ENCODE results near the gene S100P. TPM values are rescaled to one million over a fixed set of nuclear protein-coding genes. Genes with fewer than 3 reads are reported as not detected.

The S100P gene
- total RNA-seq, 1 experiment from 2014 or later = 0.45 TPM

DNA sequence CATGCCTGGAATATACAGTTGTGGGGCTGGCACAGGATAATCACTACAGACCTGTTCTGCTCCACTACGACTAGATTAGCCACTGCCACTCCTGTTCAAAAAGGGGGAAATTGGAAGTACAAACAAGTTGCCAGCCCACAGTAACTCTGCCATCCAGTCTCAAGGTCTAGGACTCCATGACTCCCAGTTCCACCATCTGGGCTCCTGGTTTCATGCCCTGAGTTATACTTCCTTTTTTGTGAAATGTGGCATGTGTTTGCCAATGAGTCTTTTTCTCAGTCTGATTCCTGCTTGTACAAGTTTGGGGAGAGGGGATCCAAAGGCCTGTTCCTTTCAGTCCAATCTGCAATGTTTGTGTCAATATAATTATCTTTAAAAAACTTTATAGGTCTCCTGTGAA lies 21.3 kb downstream of the S100P start:
- Histone ChIP-seq H3K36me3 (ENCODE audit: insufficient read depth, low read length, poor library complexity, severe bottlenecking) (no peaks in the 10 kb centered on the region), H3K27me3 (replicated peaks; ENCODE audit: insufficient read depth, low read depth, low read length, poor library complexity) (no peaks in the 10 kb centered on the region), H3K9me3 (ENCODE audit: low read depth, low read length, poor library complexity, severe bottlenecking) (no peaks in the 10 kb centered on the region), H3K4me1 (ENCODE audit: insufficient read depth, low read length, poor library complexity, severe bottlenecking) (peaks cover 10% of the 10 kb centered on the region), H3K4me3 (ENCODE audit: low read depth, low read length, poor library complexity, severe bottlenecking) (no peak overlapping the region), H3K27ac (ENCODE audit: low read depth, low read length, poor library complexity, severe bottlenecking) (no peak overlapping the region)
- intact Hi-C loops (cut with micrococcal nuclease; ENCODE audit: unreplicated experiment) = loop anchor here (5.0 kb wide), 1 partner anchor 67 kb away; the partner anchor contains the start of gene KIAA0232
- DNase-seq (ENCODE audit: low spot score) = no peak
- BruUV-seq (replicated peaks) = no TSS peak
- ChIA-PET POLR2A (ENCODE audit: low non-redundant PET) (no interaction called here), CTCF (interaction anchor here (1.3 kb wide), 1 partner anchor 24 kb away, joined by 3 read pairs; no protein-coding TSS in a partner anchor)
- TF ChIP-seq EZH2 (IDR thresholded peaks at IDR 0.05; ENCODE audit: borderline replicate concordance, low read depth, low read length, poor library complexity, severe bottlenecking) (no peak), CTCF (conservative IDR thresholded peaks at IDR 0.05; ENCODE audit: low read depth, low read length) (no peak)

DNA sequence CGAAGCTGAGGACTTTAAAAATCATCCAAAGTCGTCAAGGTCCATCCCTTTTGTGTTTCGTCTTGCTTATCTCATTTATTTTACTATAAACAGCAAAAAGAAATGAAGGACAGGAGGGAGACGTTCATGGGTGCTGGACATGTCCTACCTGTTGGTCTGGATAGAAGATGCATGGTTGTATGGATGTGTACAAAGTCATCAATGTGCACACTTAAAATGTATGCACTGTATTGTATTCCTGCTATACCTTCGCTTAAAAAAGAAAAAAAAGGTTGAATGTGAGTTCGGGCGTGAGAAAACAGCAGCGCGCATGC lies 22.0 kb downstream of the S100P start:
- Histone ChIP-seq H3K4me3 (ENCODE audit: low read depth, low read length, poor library complexity, severe bottlenecking) (peak overlapping the region; percentile 91), H3K27me3 (replicated peaks; ENCODE audit: insufficient read depth, low read depth, low read length, poor library complexity) (no peaks in the 10 kb centered on the region), H3K27ac (ENCODE audit: low read depth, low read length, poor library complexity, severe bottlenecking) (no peak overlapping the region), H3K9me3 (ENCODE audit: low read depth, low read length, poor library complexity, severe bottlenecking) (no peaks in the 10 kb centered on the region), H3K36me3 (ENCODE audit: insufficient read depth, low read length, poor library complexity, severe bottlenecking) (no peaks in the 10 kb centered on the region), H3K4me1 (ENCODE audit: insufficient read depth, low read length, poor library complexity, severe bottlenecking) (peaks cover 6% of the 10 kb centered on the region)
- CTCF ChIA-PET = interaction anchor here (1.0 to 1.3 kb wide), 2 partner anchors 25 to 327 kb away, joined by 3 to 5 read pairs; a partner anchor contains a TSS
- no TSS peak for BruUV-seq (replicated peaks)
- DNase-seq (ENCODE audit: low spot score) = no peak
- POLR2A ChIA-PET (ENCODE audit: low non-redundant PET) = no interaction called here
- intact Hi-C loops (cut with micrococcal nuclease; ENCODE audit: unreplicated experiment) = loop anchor here (5.0 kb wide), 1 partner anchor 67 kb away; the partner anchor contains the start of gene KIAA0232
- TF ChIP-seq CTCF (conservative IDR thresholded peaks at IDR 0.05; ENCODE audit: low read depth, low read length) = no peak
- TF ChIP-seq EZH2 (IDR thresholded peaks at IDR 0.05; ENCODE audit: borderline replicate concordance, low read depth, low read length, poor library complexity, severe bottlenecking) = no peak

GRCh38 chr4:6716018-6716911 lies 22.6 kb downstream of the S100P start, which contains the start of gene BLOC1S4:
BLOC1S4 (plus strand) TSS chr4:6716174; CDS start chr4:6716210, 36 bp downstream.
- TF ChIP-seq CTCF (conservative IDR thresholded peaks at IDR 0.05; ENCODE audit: low read depth, low read length) (no peak), EZH2 (IDR thresholded peaks at IDR 0.05; ENCODE audit: borderline replicate concordance, low read depth, low read length, poor library complexity, severe bottlenecking) (no peak)
- ChIA-PET CTCF (interaction anchor here (1.0 to 1.5 kb wide), 3 partner anchors 26 to 326 kb away, joined by 3 to 5 read pairs (median 5); a partner anchor contains a TSS), POLR2A (ENCODE audit: low non-redundant PET) (no interaction called here)
- Histone ChIP-seq H3K9me3 (ENCODE audit: low read depth, low read length, poor library complexity, severe bottlenecking) (no peaks in the 10 kb centered on the region), H3K27me3 (replicated peaks; ENCODE audit: insufficient read depth, low read depth, low read length, poor library complexity) (no peaks in the 10 kb centered on the region), H3K36me3 (ENCODE audit: insufficient read depth, low read length, poor library complexity, severe bottlenecking) (no peaks in the 10 kb centered on the region), H3K27ac (ENCODE audit: low read depth, low read length, poor library complexity, severe bottlenecking) (peak within 1 kb of the TSS; percentile 80), H3K4me1 (ENCODE audit: insufficient read depth, low read length, poor library complexity, severe bottlenecking) (peaks cover 6% of the 10 kb centered on the region), H3K4me3 (ENCODE audit: low read depth, low read length, poor library complexity, severe bottlenecking) (peak within 1 kb of the TSS; percentile 91)
- intact Hi-C loops (cut with micrococcal nuclease; ENCODE audit: unreplicated experiment) = loop anchor here (5.0 kb wide), 1 partner anchor 66 kb away; the partner anchor contains the start of gene KIAA0232
- BruUV-seq (replicated peaks) = no TSS peak
- DNase-seq (ENCODE audit: low spot score) = peak; percentile 94

All from A673 (cell line).